ENCODE results near the gene FAM200C. TPM values are rescaled to one million over a fixed set of nuclear protein-coding genes. Genes with fewer than 3 reads are reported as not detected.
A peak's percentile ranks its signal among the peaks of the same experiment; 100 is the strongest.

FAM200C gene
- total and polyA plus RNA-seq, 4 donors, result 13.3 to 22.8 (median 14.7) TPM

GRCh38 chr5:160387445-160387844 lies 12.4 kb downstream of the FAM200C start:
- Histone ChIP-seq H3K27ac (ENCODE audit: low read depth, low read length) (no peak overlapping the region), H3K4me3 (ENCODE audit: low read depth, low read length) (no peak overlapping the region), H3K27me3 (ENCODE audit: control insufficient read depth, insufficient read depth, low read length) (no peaks in the 10 kb centered on the region), H3K4me1 (ENCODE audit: control insufficient read depth, insufficient read depth, low read length) (no peaks in the 10 kb centered on the region), H3K36me3 (ENCODE audit: control insufficient read depth, insufficient read depth, low read length) (peaks cover 6% of the 10 kb centered on the region), H3K9me3 (ENCODE audit: control insufficient read depth, insufficient read depth, low read length) (peaks cover 7% of the 10 kb centered on the region)
- no CpG with 5 or more reads among the region's 1 CpG for WGBS (ENCODE audit: insufficient coverage)
- DNase-seq (ENCODE audit: low read depth in 4 of 6, low spot score in 6 of 6), result no peak

GRCh38 chr5:160385496-160385895 lies 14.4 kb downstream of the FAM200C start:
- H3K4me3 ChIP-seq (ENCODE audit: low read depth, low read length), result no peak overlapping the region
- no peak overlapping the region for H3K27ac ChIP-seq (ENCODE audit: low read depth, low read length)
- DNase-seq (ENCODE audit: low read depth in 4 of 6, low spot score in 6 of 6), result no peak
- no peaks in the 10 kb centered on the region for H3K4me1 ChIP-seq (ENCODE audit: control insufficient read depth, insufficient read depth, low read length)
- H3K9me3 ChIP-seq (ENCODE audit: control insufficient read depth, insufficient read depth, low read length), result peaks cover 7% of the 10 kb centered on the region
- H3K27me3 ChIP-seq (ENCODE audit: control insufficient read depth, insufficient read depth, low read length), result no peaks in the 10 kb centered on the region
- H3K36me3 ChIP-seq (ENCODE audit: control insufficient read depth, insufficient read depth, low read length), result peaks cover 6% of the 10 kb centered on the region

GRCh38 chr5:160384681-160385080 lies 15.2 kb downstream of the FAM200C start:
- H3K4me1 ChIP-seq (ENCODE audit: control insufficient read depth, insufficient read depth, low read length), result no peaks in the 10 kb centered on the region
- DNase-seq (ENCODE audit: low read depth in 4 of 6, low spot score in 6 of 6), result no peak
- no CpG with 5 or more reads among the region's 1 CpG for WGBS (ENCODE audit: insufficient coverage)
- no peak overlapping the region for H3K27ac ChIP-seq (ENCODE audit: low read depth, low read length)
- peaks cover 7% of the 10 kb centered on the region for H3K9me3 ChIP-seq (ENCODE audit: control insufficient read depth, insufficient read depth, low read length)
- no peaks in the 10 kb centered on the region for H3K27me3 ChIP-seq (ENCODE audit: control insufficient read depth, insufficient read depth, low read length)
- peaks cover 4% of the 10 kb centered on the region for H3K36me3 ChIP-seq (ENCODE audit: control insufficient read depth, insufficient read depth, low read length)
- no peak overlapping the region for H3K4me3 ChIP-seq (ENCODE audit: low read depth, low read length)

- DNase-seq (ENCODE audit: low read depth in 4 of 6, low spot score in 6 of 6), result peak in 1 of 6 donors; percentile 73
- WGBS (ENCODE audit: insufficient coverage), result 60% methylated on average over 3 of the region's 3 CpGs
Observed at GRCh38 chr5:160382346-160382745, 17.5 kb downstream of the FAM200C start.

GRCh38 chr5:160380041-160380440 lies 19.8 kb downstream of the FAM200C start:
- H3K27me3 ChIP-seq (ENCODE audit: control insufficient read depth, insufficient read depth, low read length), result no peaks in the 10 kb centered on the region
- H3K4me1 ChIP-seq (ENCODE audit: control insufficient read depth, insufficient read depth, low read length), result no peaks in the 10 kb centered on the region
- no peaks in the 10 kb centered on the region for H3K9me3 ChIP-seq (ENCODE audit: control insufficient read depth, insufficient read depth, low read length)
- DNase-seq (ENCODE audit: low read depth in 4 of 6, low spot score in 6 of 6), result no peak
- H3K27ac ChIP-seq (ENCODE audit: low read depth, low read length), result no peak overlapping the region
- H3K36me3 ChIP-seq (ENCODE audit: control insufficient read depth, insufficient read depth, low read length), result no peaks in the 10 kb centered on the region
- no peak overlapping the region for H3K4me3 ChIP-seq (ENCODE audit: low read depth, low read length)
- no CpG with 5 or more reads among the region's 2 CpGs for WGBS (ENCODE audit: insufficient coverage)

More at GRCh38 chr5:160382346-160382745, 17.5 kb downstream of the FAM200C start:
- Histone ChIP-seq H3K4me1 (ENCODE audit: control insufficient read depth, insufficient read depth, low read length) (no peaks in the 10 kb centered on the region), H3K4me3 (ENCODE audit: low read depth, low read length) (no peak overlapping the region), H3K36me3 (ENCODE audit: control insufficient read depth, insufficient read depth, low read length) (no peaks in the 10 kb centered on the region), H3K27me3 (ENCODE audit: control insufficient read depth, insufficient read depth, low read length) (no peaks in the 10 kb centered on the region), H3K9me3 (ENCODE audit: control insufficient read depth, insufficient read depth, low read length) (peaks cover 1% of the 10 kb centered on the region), H3K27ac (ENCODE audit: low read depth, low read length) (no peak overlapping the region)

- 14% methylated on average over 1 of the region's 4 CpGs for WGBS (ENCODE audit: insufficient coverage)
- Histone ChIP-seq H3K27me3 (ENCODE audit: control insufficient read depth, insufficient read depth, low read length) (no peaks in the 10 kb centered on the region), H3K27ac (ENCODE audit: low read depth, low read length) (no peak overlapping the region), H3K4me1 (ENCODE audit: control insufficient read depth, insufficient read depth, low read length) (no peaks in the 10 kb centered on the region), H3K9me3 (ENCODE audit: control insufficient read depth, insufficient read depth, low read length) (no peaks in the 10 kb centered on the region), H3K4me3 (ENCODE audit: low read depth, low read length) (no peak overlapping the region), H3K36me3 (ENCODE audit: control insufficient read depth, insufficient read depth, low read length) (no peaks in the 10 kb centered on the region)
- DNase-seq (ENCODE audit: low read depth in 4 of 6, low spot score in 6 of 6), result peak in 1 of 6 donors; percentile 41
Observed at GRCh38 chr5:160379511-160379910, 20.3 kb downstream of the FAM200C start.

GRCh38 chr5:160378330-160378729 lies 21.5 kb downstream of the FAM200C start:
- Histone ChIP-seq H3K27me3 (ENCODE audit: control insufficient read depth, insufficient read depth, low read length) (no peaks in the 10 kb centered on the region), H3K36me3 (ENCODE audit: control insufficient read depth, insufficient read depth, low read length) (no peaks in the 10 kb centered on the region), H3K9me3 (ENCODE audit: control insufficient read depth, insufficient read depth, low read length) (no peaks in the 10 kb centered on the region), H3K4me3 (ENCODE audit: low read depth, low read length) (no peak overlapping the region), H3K27ac (ENCODE audit: low read depth, low read length) (no peak overlapping the region), H3K4me1 (ENCODE audit: control insufficient read depth, insufficient read depth, low read length) (no peaks in the 10 kb centered on the region)
- no CpG with 5 or more reads among the region's 2 CpGs for WGBS (ENCODE audit: insufficient coverage)
- no peak for DNase-seq (ENCODE audit: low read depth in 4 of 6, low spot score in 6 of 6)

- no peak for DNase-seq (ENCODE audit: low read depth in 4 of 6, low spot score in 6 of 6)
- H3K36me3 ChIP-seq (ENCODE audit: control insufficient read depth, insufficient read depth, low read length), result no peaks in the 10 kb centered on the region
- H3K4me3 ChIP-seq (ENCODE audit: low read depth, low read length), result no peak overlapping the region
- H3K4me1 ChIP-seq (ENCODE audit: control insufficient read depth, insufficient read depth, low read length), result no peaks in the 10 kb centered on the region
- WGBS (ENCODE audit: insufficient coverage), result 90% methylated on average over 1 of the region's 5 CpGs
- no peaks in the 10 kb centered on the region for H3K9me3 ChIP-seq (ENCODE audit: control insufficient read depth, insufficient read depth, low read length)
- H3K27me3 ChIP-seq (ENCODE audit: control insufficient read depth, insufficient read depth, low read length), result no peaks in the 10 kb centered on the region
- no peak overlapping the region for H3K27ac ChIP-seq (ENCODE audit: low read depth, low read length)
Observed at GRCh38 chr5:160377651-160378050, 22.2 kb downstream of the FAM200C start.

- H3K36me3 ChIP-seq (ENCODE audit: control insufficient read depth, insufficient read depth, low read length), result no peaks in the 10 kb centered on the region
- H3K9me3 ChIP-seq (ENCODE audit: control insufficient read depth, insufficient read depth, low read length), result no peaks in the 10 kb centered on the region
- no peaks in the 10 kb centered on the region for H3K4me1 ChIP-seq (ENCODE audit: control insufficient read depth, insufficient read depth, low read length)
- H3K4me3 ChIP-seq (ENCODE audit: low read depth, low read length), result no peak overlapping the region
- no peak for DNase-seq (ENCODE audit: low read depth in 4 of 6, low spot score in 6 of 6)
- no peak overlapping the region for H3K27ac ChIP-seq (ENCODE audit: low read depth, low read length)
- no peaks in the 10 kb centered on the region for H3K27me3 ChIP-seq (ENCODE audit: control insufficient read depth, insufficient read depth, low read length)
Observed at GRCh38 chr5:160376416-160376815, 23.4 kb downstream of the FAM200C start.

- no peaks in the 10 kb centered on the region for H3K9me3 ChIP-seq (ENCODE audit: control insufficient read depth, insufficient read depth, low read length)
- no peaks in the 10 kb centered on the region for H3K36me3 ChIP-seq (ENCODE audit: control insufficient read depth, insufficient read depth, low read length)
- no peak for DNase-seq (ENCODE audit: low read depth in 4 of 6, low spot score in 6 of 6)
- no peaks in the 10 kb centered on the region for H3K27me3 ChIP-seq (ENCODE audit: control insufficient read depth, insufficient read depth, low read length)
- H3K4me3 ChIP-seq (ENCODE audit: low read depth, low read length), result no peak overlapping the region
- WGBS (ENCODE audit: insufficient coverage), result no CpG with 5 or more reads among the region's 2 CpGs
- H3K27ac ChIP-seq (ENCODE audit: low read depth, low read length), result no peak overlapping the region
- no peaks in the 10 kb centered on the region for H3K4me1 ChIP-seq (ENCODE audit: control insufficient read depth, insufficient read depth, low read length)
Observed at GRCh38 chr5:160375701-160376100, 24.2 kb downstream of the FAM200C start.

Measured in spinal cord (tissue), 10 donors.